Stomach (tissue), 4 donors: Measurements from ENCODE around the gene GBP2.
"Not testable (repeated sequence)": the region's sequence is repeated elsewhere in the genome, so short reads cannot be mapped to it uniquely, and the experiment has no call there.

Experiments
- CTCF ChIP-seq, 7 experiments: fragments of 450-650 bp in 4 of 7; fragments of 200-600 bp in 3 of 7; sonication (generic) in 3 of 7; IDR thresholded peaks; one replicate each; pipeline ENCODE4 v1.5.1; 2016 to 2019; ENCODE audit warnings: antibody characterized with exemption in 7 of 7, control low read depth in 2 of 7, mild to moderate bottlenecking in 1 of 7
- EP300 ChIP-seq: sonication (generic); formaldehyde crosslinking; IDR thresholded peaks from one replicate; pipeline ENCODE4 v1.6.1; 2017; ENCODE audit warnings: antibody characterized with exemption
- POLR2A ChIP-seq, 4 donors: fragments of 450-650 bp; IDR thresholded peaks; one replicate each; pipeline ENCODE4 v1.6.1; 2016; ENCODE audit warnings: antibody characterized with exemption in 4 of 4, control low read depth in 2 of 4, mild to moderate bottlenecking in 1 of 4, moderate library complexity in 1 of 4
- POLR2AphosphoS5 ChIP-seq, 3 donors: sonication (generic); formaldehyde crosslinking; IDR thresholded peaks; one replicate each; pipeline ENCODE4 v1.6.1; 2016; ENCODE audit warnings: antibody characterized with exemption in 3 of 3

GRCh38 chr1:89072466-89073065 lies 53.3 kb downstream of the GBP2 start:
- not testable (repeated sequence) for TF ChIP-seq CTCF (IDR thresholded peaks at IDR 0.05); POLR2A (IDR thresholded peaks at IDR 0.05); POLR2AphosphoS5 (IDR thresholded peaks at IDR 0.05); EP300
